B cell (primary cell): ENCODE measurements around the gene LHFPL4. TPM values are rescaled to one million over a fixed set of nuclear protein-coding genes. Genes with fewer than 3 reads are reported as not detected.
"Not testable (repeated sequence)": the region's sequence is repeated elsewhere in the genome, so short reads cannot be mapped to it uniquely, and the experiment has no call there.

Experiments used
- ATAC-seq: fragments of 200-7000 bp; cut with Tn5 transposase; one replicate; pipeline ENCODE4 v1.10.0; 2021; ENCODE audit warnings: low read depth, mild to moderate bottlenecking, moderate number of reproducible peaks, moderate library complexity
- CTCF ChIA-PET: fragments of 350-600 bp; sonication (Branson Sonifier 250); formaldehyde crosslinking; loops from one replicate; lab custom pipeline; 2021; ENCODE audit warnings: antibody characterized with exemption, inconsistent platforms; lab: Charles Lee
- POLR2A ChIA-PET: fragments of 350-600 bp; sonication (Branson Sonifier 250); formaldehyde crosslinking; loops from one replicate; lab custom pipeline; 2021; ENCODE audit warnings: antibody characterized with exemption; lab: Charles Lee
- DNase-seq: peaks from one replicate; pipeline ENCODE4 v3.0.0; 2013
- H2AFZ ChIP-seq: 2 replicates; pipeline ENCODE4 v1.6.1; 2012; ENCODE audit warnings: mild to moderate bottlenecking, low read depth, low read length; ENCODE audit not compliant: insufficient read depth, poor library complexity, severe bottlenecking
- H3K27ac ChIP-seq, 2 donors: 1 replicate in 1 of 2; 2 replicates in 1 of 2; pipeline ENCODE4 v1.5.1; 2012 to 2013; ENCODE audit warnings: low read length in 2 of 2, mild to moderate bottlenecking in 2 of 2, moderate library complexity in 1 of 2
- H3K27me3 ChIP-seq, 4 experiments: fragments of 200-600 bp in 1 of 4; sonication (generic) in 1 of 4; replicated peaks in 1 of 4; 1 replicate in 2 of 4; 2 replicates in 2 of 4; pipeline versions ENCODE4 v1.6.1 to v1.7.0; 2013 to 2016; ENCODE audit warnings: low read length in 3 of 4, mild to moderate bottlenecking in 2 of 4, mixed read lengths in 1 of 4, moderate library complexity in 1 of 4; ENCODE audit not compliant: insufficient read depth in 4 of 4, control insufficient read depth in 3 of 4; ENCODE audit errors: control extremely low read depth in 1 of 4
- H3K36me3 ChIP-seq, 2 experiments: replicated peaks in 1 of 2; 1 replicate in 1 of 2; 2 replicates in 1 of 2; pipeline versions ENCODE4 v1.6.1 to v1.7.1; 2013; ENCODE audit warnings: low read length in 1 of 2; ENCODE audit not compliant: insufficient read depth in 2 of 2, control insufficient read depth in 1 of 2; ENCODE audit errors: control extremely low read depth in 1 of 2, extremely low read depth in 1 of 2
- H3K4me1 ChIP-seq, 2 donors: fragments of 200-600 bp in 1 of 2; sonication (generic) in 1 of 2; 1 replicate in 1 of 2; 2 replicates in 1 of 2; pipeline versions ENCODE4 v1.5.1 to v1.6.1; 2013 to 2017; ENCODE audit warnings: low read length in 2 of 2; ENCODE audit not compliant: control insufficient read depth in 2 of 2, insufficient read depth in 2 of 2
- H3K4me2 ChIP-seq: replicated peaks from 2 replicates; pipeline ENCODE3; 2012; ENCODE audit warnings: mild to moderate bottlenecking, low read depth, low read length; ENCODE audit not compliant: poor library complexity, severe bottlenecking
- H3K4me3 ChIP-seq, 5 experiments: fragments of 200-600 bp in 1 of 5; sonication (generic) in 1 of 5; 1 replicate in 3 of 5; 2 replicates in 2 of 5; pipeline versions ENCODE4 v1.5.1 to v1.7.0; 2011 to 2016; ENCODE audit warnings: low read length in 4 of 5, mild to moderate bottlenecking in 4 of 5, low read depth in 2 of 5, control low read depth in 1 of 5, moderate library complexity in 1 of 5; ENCODE audit not compliant: insufficient read depth in 1 of 5; ENCODE audit errors: control extremely low read depth in 1 of 5, extremely low read depth in 1 of 5
- H3K79me2 ChIP-seq: fragments of 200-600 bp; sonication (generic); one replicate; pipeline ENCODE4 v1.6.0; 2016; ENCODE audit warnings: low read length; ENCODE audit not compliant: control insufficient read depth, insufficient read depth
- H3K9ac ChIP-seq: fragments of 200-600 bp; sonication (generic); 2 replicates; pipeline ENCODE4 v1.6.1; 2017; ENCODE audit warnings: mild to moderate bottlenecking, low read length, moderate library complexity
- H3K9me3 ChIP-seq, 3 donors: one replicate each; pipeline versions ENCODE4 v1.6.1 to v1.7.1; 2013; ENCODE audit warnings: low read length in 2 of 3; ENCODE audit not compliant: control insufficient read depth in 2 of 3, insufficient read depth in 1 of 3; ENCODE audit errors: control extremely low read depth in 1 of 3
- H4K20me1 ChIP-seq: 2 replicates; pipeline ENCODE4 v1.6.0; 2012; ENCODE audit warnings: mild to moderate bottlenecking, low read length; ENCODE audit not compliant: insufficient read depth, control insufficient read depth, poor library complexity, severe bottlenecking
- H3K27ac Mint-ChIP-seq: one replicate; pipeline ENCODE4 v1.8.0; 2021; ENCODE audit warnings: mixed read lengths
- H3K27me3 Mint-ChIP-seq: one replicate; pipeline ENCODE4 v1.8.0; 2021; ENCODE audit warnings: mixed read lengths
- H3K4me1 Mint-ChIP-seq: one replicate; pipeline ENCODE4 v1.8.0; 2021; ENCODE audit warnings: mixed read lengths
- H3K4me3 Mint-ChIP-seq: one replicate; pipeline ENCODE4 v1.8.0; 2021; ENCODE audit warnings: mixed read lengths
- H3K9me3 Mint-ChIP-seq: one replicate; pipeline ENCODE4 v1.8.0; 2022; ENCODE audit warnings: mixed read lengths; ENCODE audit not compliant: insufficient read depth
- CTCF ChIP-seq: fragments of 200-600 bp; IDR thresholded peaks from one replicate; pipeline ENCODE4 v1.8.0; 2022; ENCODE audit warnings: antibody characterized with exemption, mild to moderate bottlenecking
- EZH2 ChIP-seq: IDR thresholded peaks from 2 replicates; pipeline ENCODE4 v1.6.1; 2012; ENCODE audit warnings: borderline replicate concordance, low read depth, mild to moderate bottlenecking, moderate library complexity, low read length; ENCODE audit not compliant: insufficient read depth, poor library complexity, severe bottlenecking
- WGBS: methylation state at CpG from one replicate; pipeline ENCODE4 v1.1.5; 2013; ENCODE audit warnings: missing lambda C conversion rate; ENCODE audit not compliant: insufficient coverage; 5-methylcytosine and 5-hydroxymethylcytosine counted together
- intact Hi-C: fragments of 100-400 bp; cut with micrococcal nuclease; formaldehyde crosslinking; loops from one replicate; pipeline ENCODE4 v1.10.0; 2022
- polyA plus RNA-seq: library from polyadenylated mRNA; depleted of rRNA; stranded (reverse); fragments of >200 nt; gene quantifications from 2 replicates; pipeline ENCODE4 v1.2.3, GENCODE V29; 2012
- total RNA-seq, 2 donors: library from RNA; stranded (reverse); fragments of 120-200 nt in 1 of 2; gene quantifications; 1 replicate in 1 of 2; 2 replicates in 1 of 2; pipeline versions ENCODE4 v1.2.3 to v1.2.4, GENCODE V29; 2013 to 2022

LHFPL4 gene
- total and polyA plus RNA-seq, 2 donors (not counting 1 experiment from before 2014, with no cell fraction given) = not detected

- Histone ChIP-seq H2AFZ (no peak overlapping the region), H3K4me1 (no peaks in the 10 kb centered on the region), H3K9me3 (peaks cover 0 to 11% (median 0%) of the 10 kb centered on the region in 3 donors), H3K27me3 (peaks cover 0 to 28% (median 5%) of the 10 kb centered on the region in 4 experiments), H3K79me2 (no peaks in the 10 kb centered on the region), H3K4me2 (no peak overlapping the region), H3K9ac (no peak overlapping the region), H3K4me3 (no peak overlapping the region), H3K27ac (no peak overlapping the region), H3K36me3 (no peaks in the 10 kb centered on the region), H4K20me1 (no peaks in the 10 kb centered on the region)
- H3K27me3 Mint-ChIP-seq = peaks cover 35% of the 10 kb centered on the region
- no peaks in the 10 kb centered on the region for H3K9me3 Mint-ChIP-seq
- no peak overlapping the region for H3K4me3 Mint-ChIP-seq
- 100% methylated on average over 4 of the region's 7 CpGs for WGBS
- TF ChIP-seq EZH2 (no peak), CTCF (no peak)
- no peak for DNase-seq
- CTCF ChIA-PET = no interaction called here
- intact Hi-C loops = no loop called here
- no peak for ATAC-seq
- POLR2A ChIA-PET = no interaction called here
- peaks cover 4% of the 10 kb centered on the region for H3K4me1 Mint-ChIP-seq
- no peak overlapping the region for H3K27ac Mint-ChIP-seq
Measured at GRCh38 chr3:9598783-9599387, 45.3 kb upstream of the LHFPL4 start.

DNA sequence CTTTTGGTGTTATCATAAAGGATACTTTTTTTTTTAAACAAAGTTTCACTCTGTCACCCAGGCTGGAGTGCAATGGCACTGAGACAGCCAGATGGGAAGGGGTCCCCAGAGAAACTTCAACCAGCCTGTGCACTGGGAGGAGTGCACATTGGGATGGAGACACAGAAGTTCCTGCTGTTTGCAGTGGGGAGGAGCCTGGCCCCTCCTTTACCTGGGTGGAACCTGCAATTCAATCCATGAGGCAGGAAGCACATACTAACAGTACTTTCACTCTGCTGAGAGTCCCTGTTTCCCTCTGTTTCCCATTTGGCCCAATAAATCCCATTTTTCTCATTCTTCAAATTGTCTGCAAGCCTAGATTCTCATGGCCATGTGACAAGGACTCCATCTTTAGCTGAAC, 42.3 kb upstream of the LHFPL4 start:
- POLR2A ChIA-PET = no interaction called here
- intact Hi-C loops = no loop called here
- Histone ChIP-seq H3K36me3 (no peaks in the 10 kb centered on the region), H4K20me1 (no peaks in the 10 kb centered on the region), H3K79me2 (no peaks in the 10 kb centered on the region), H3K9ac (no peak overlapping the region), H3K27ac (no peak overlapping the region), H3K4me2 (no peak overlapping the region), H3K9me3 (peaks cover 0 to under 1% (median 0%) of the 10 kb centered on the region in 3 donors), H3K4me1 (no peaks in the 10 kb centered on the region), H3K4me3 (no peak overlapping the region), H2AFZ (no peak overlapping the region), H3K27me3 (peaks cover 0 to 10% (median 0%) of the 10 kb centered on the region in 4 experiments)
- H3K27ac Mint-ChIP-seq = no peak overlapping the region
- peaks cover 3% of the 10 kb centered on the region for H3K4me1 Mint-ChIP-seq
- no peaks in the 10 kb centered on the region for H3K9me3 Mint-ChIP-seq
- no peak for ATAC-seq
- peaks cover 26% of the 10 kb centered on the region for H3K27me3 Mint-ChIP-seq
- TF ChIP-seq CTCF (no peak), EZH2 (no peak)
- DNase-seq = no peak
- H3K4me3 Mint-ChIP-seq = no peak overlapping the region
- CTCF ChIA-PET = no interaction called here

GRCh38 chr3:9591781-9592180, 38.2 kb upstream of the LHFPL4 start:
- H4K20me1 ChIP-seq, H3K27ac ChIP-seq, H3K4me1 Mint-ChIP-seq, H3K27ac Mint-ChIP-seq, POLR2A ChIA-PET, H3K9me3 ChIP-seq, H3K4me3 ChIP-seq, H3K4me3 Mint-ChIP-seq, H3K27me3 ChIP-seq, CTCF ChIA-PET, intact Hi-C loops, H3K9ac ChIP-seq, H2AFZ ChIP-seq, H3K9me3 Mint-ChIP-seq, H3K36me3 ChIP-seq, ATAC-seq, DNase-seq, H3K4me2 ChIP-seq, H3K4me1 ChIP-seq, H3K79me2 ChIP-seq: not testable (repeated sequence)
- WGBS = 95% methylated on average over 7 of the region's 28 CpGs
- peaks cover 18% of the 10 kb centered on the region for H3K27me3 Mint-ChIP-seq
